Fibroblast of lung (primary cell): Measurements from ENCODE around the gene PLEKHM2.

ENCODE experiments used
- EZH2 ChIP-seq: IDR thresholded peaks from 2 replicates; pipeline ENCODE4 v1.5.1; 2012; ENCODE audit warnings: low read length, control low read depth, mild to moderate bottlenecking; ENCODE audit errors: missing control alignments
- TF ChIP-seq, protein P1 (sequence below), 2 donors: IDR thresholded peaks in 1 of 2; conservative IDR thresholded peaks in 1 of 2; 1 replicate in 1 of 2; 2 replicates in 1 of 2; pipeline ENCODE4 v1.5.1; 2011 to 2012; ENCODE audit warnings: low read length in 2 of 2, control low read depth in 1 of 2, inconsistent platforms in 1 of 2, low read depth in 1 of 2, mild to moderate bottlenecking in 1 of 2

DNA sequence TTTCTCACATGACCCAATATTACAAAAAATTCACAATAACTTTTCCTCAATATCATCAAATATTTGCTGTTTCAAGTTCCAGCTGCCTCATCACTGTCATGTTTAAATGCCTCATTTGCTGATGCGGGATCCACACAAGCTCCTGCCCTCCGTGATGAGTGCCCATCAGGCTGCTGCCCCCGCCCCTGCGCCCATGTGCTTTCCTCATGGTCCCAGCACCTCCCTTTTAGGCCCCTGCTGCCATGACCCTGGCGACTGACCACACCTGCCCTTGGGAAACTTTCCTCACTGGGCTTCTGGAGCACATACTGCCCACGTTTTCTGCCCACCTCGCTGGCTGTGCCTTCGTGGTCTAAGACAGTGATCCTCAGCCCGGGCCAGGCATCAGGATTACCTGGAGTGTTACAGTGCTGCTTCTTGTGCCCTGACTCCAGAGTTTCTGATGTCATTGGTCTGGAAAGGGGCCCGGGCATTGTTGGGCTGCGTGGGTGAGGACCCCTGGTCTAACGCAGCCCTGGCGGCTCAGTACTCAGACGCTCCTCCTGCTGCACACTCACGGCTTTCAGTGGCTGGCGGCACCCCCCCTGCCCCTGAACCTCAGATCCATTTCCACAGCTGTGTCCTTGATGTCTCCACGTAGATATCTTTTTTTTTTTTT, 20.5 kb downstream of the PLEKHM2 start:
- TF ChIP-seq, protein P1, sequence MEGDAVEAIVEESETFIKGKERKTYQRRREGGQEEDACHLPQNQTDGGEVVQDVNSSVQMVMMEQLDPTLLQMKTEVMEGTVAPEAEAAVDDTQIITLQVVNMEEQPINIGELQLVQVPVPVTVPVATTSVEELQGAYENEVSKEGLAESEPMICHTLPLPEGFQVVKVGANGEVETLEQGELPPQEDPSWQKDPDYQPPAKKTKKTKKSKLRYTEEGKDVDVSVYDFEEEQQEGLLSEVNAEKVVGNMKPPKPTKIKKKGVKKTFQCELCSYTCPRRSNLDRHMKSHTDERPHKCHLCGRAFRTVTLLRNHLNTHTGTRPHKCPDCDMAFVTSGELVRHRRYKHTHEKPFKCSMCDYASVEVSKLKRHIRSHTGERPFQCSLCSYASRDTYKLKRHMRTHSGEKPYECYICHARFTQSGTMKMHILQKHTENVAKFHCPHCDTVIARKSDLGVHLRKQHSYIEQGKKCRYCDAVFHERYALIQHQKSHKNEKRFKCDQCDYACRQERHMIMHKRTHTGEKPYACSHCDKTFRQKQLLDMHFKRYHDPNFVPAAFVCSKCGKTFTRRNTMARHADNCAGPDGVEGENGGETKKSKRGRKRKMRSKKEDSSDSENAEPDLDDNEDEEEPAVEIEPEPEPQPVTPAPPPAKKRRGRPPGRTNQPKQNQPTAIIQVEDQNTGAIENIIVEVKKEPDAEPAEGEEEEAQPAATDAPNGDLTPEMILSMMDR (conservative IDR thresholded peaks at IDR 0.05 in 1 of 2, IDR thresholded peaks at IDR 0.05 in 1 of 2; ENCODE audit: low read depth in 1 of 2, low read length in 2 of 2), result no peak
- TF ChIP-seq EZH2, result no peak
